Keratinocyte (primary cell): ENCODE results near the gene ZCCHC17.

Experiments
- EZH2 ChIP-seq: IDR thresholded peaks from one replicate; pipeline ENCODE4 v1.6.1; 2012; ENCODE audit warnings: inconsistent platforms, mild to moderate bottlenecking, low read length, moderate library complexity
- TF ChIP-seq, protein P1 (sequence below), 3 experiments: IDR thresholded peaks in 1 of 3; conservative IDR thresholded peaks in 1 of 3; optimal IDR thresholded peaks in 1 of 3; 2 replicates in 2 of 3; 3 replicates in 1 of 3; pipeline versions ENCODE3 to v1.5.1; 2011; ENCODE audit warnings: low read length in 3 of 3, mild to moderate bottlenecking in 3 of 3, moderate library complexity in 2 of 3, control low read depth in 1 of 3, inconsistent platforms in 1 of 3; ENCODE audit not compliant: insufficient read depth in 2 of 3; ENCODE audit errors: extremely low read depth in 1 of 3

DNA sequence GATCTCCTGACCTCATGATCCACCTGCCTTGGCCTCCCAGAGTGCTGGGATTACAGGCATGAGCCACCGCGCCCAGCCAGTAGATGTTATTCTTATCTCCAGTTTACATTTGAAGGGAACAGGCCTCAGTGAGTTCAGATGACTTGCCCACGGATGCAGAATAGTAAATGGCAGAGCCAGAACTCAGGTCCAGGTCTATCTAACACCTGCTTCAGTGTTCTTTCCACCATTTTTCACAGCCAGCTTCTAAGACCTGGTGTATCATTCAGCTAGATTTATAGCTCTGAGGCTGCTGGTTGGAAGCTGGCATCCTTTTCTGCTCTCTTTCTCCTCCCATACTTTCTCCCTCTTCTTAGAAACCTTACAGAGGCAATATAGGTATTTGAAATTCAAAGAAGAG is 65.2 kb downstream of the ZCCHC17 start:
- TF ChIP-seq, protein P1, sequence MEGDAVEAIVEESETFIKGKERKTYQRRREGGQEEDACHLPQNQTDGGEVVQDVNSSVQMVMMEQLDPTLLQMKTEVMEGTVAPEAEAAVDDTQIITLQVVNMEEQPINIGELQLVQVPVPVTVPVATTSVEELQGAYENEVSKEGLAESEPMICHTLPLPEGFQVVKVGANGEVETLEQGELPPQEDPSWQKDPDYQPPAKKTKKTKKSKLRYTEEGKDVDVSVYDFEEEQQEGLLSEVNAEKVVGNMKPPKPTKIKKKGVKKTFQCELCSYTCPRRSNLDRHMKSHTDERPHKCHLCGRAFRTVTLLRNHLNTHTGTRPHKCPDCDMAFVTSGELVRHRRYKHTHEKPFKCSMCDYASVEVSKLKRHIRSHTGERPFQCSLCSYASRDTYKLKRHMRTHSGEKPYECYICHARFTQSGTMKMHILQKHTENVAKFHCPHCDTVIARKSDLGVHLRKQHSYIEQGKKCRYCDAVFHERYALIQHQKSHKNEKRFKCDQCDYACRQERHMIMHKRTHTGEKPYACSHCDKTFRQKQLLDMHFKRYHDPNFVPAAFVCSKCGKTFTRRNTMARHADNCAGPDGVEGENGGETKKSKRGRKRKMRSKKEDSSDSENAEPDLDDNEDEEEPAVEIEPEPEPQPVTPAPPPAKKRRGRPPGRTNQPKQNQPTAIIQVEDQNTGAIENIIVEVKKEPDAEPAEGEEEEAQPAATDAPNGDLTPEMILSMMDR (optimal IDR thresholded peaks at IDR 0.05 in 1 of 3, IDR thresholded peaks at IDR 0.05 in 1 of 3, conservative IDR thresholded peaks at IDR 0.05 in 1 of 3; ENCODE audit: extremely low read depth in 1 of 3, insufficient read depth in 2 of 3, low read length in 3 of 3) = no peak
- TF ChIP-seq EZH2 = no peak
